ENCODE results near the gene SPEG.
"Not testable (repeated sequence)": the region's sequence is repeated elsewhere in the genome, so short reads cannot be mapped to it uniquely, and the experiment has no call there.

SPEG gene

DNA sequence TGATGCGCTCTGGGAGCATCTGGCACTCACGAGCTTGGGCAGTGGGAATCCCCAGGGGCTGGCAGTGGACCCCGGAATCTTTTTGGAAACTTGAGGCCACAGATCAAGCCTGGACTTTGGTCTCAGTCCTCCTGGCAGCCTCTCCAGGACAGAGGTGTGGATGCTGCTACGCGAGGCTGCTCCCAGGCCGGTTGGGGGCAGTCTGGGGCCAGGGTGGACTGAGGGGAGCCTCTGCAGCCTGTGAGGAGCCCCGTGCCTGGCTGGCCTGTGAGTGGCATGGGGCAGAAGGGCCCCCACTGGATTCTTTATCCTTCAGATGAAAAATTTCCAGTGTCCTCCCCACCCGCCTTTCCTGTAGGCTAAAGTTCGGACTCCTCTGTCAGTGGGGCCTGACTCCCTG lies 29.2 kb upstream of the SPEG start:
- DNase-seq = no peak

DNA sequence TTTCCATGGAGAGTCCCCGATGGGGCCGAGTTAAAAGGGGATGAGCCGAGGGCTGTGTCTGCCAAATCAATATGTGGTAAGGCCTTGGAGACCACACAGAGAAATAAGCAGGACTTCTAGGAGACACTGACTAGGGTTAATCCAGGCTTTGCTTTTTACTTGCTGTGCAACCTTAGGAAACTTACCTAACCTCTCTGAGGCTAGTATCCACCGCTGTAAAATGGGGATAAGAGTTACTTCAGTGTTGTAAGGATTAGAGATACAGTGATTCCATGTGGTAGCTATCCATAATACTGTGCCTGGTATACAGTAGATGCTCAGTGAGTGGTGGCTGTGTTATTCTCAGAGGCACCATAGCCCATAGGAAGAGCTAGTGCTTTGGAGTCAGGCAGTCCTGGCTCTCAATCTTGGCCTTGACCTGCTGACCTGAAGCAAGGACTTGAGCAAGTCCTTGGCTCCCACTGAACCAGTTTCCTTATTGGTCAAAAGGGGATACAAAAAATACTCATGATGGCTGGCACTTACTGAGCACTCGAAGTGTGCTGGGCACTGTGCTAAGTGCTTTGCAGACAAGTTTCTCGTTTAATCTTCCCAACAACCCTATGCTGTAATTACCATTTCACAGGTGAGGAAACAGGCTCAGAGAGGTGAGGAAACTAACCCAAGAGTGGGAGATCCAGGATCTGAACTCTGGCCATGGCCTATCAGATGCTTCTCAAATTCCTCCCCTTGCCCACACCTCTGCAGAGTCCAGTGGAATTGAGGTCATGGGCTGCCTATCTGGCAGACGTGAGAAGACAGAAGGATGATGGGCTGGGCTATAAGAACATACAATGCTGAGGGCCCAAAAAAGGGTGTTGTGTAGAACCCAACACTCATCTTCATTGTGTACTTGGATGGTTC lies 28.4 kb upstream of the SPEG start:
- no peak for DNase-seq

DNA sequence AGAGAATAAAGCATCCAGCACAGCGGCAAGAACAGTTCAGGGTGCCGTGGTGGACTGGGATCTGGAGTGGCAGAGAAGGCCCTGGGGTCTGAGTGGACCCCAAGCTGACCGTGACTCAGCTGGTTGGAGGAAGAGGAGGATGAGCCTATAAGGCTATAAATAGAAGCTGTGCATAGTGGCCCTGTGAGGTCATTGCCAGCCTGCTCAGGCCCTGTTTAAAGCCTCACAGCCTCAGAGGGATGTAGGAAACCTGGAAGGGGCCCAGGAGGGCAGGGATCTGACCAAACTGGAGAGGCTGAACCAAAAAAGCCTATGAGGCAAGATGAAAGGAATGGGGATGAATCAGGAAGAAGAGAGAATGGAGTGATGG lies 27.8 kb upstream of the SPEG start:
- no peak for DNase-seq

DNA sequence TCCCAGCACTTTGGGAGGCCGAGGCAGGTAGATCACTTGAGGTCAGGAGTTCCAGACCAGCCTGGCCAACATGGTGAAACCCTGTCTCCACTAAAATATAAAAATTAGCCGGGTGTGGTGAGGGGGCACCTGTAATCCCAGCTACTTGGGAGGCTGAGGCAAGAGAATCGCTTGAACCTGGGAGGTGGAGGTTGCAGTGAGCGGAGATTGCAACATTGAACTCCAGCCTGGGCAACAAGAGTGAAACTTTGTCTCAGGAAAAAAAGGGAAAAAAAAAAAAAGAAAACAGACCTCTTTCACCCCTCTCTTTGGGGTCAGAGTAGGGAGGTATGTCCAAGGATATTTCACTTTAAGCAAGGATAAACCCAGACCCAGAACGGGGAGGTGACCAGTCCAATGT lies 27.3 kb upstream of the SPEG start:
- not testable (repeated sequence) for DNase-seq

DNA sequence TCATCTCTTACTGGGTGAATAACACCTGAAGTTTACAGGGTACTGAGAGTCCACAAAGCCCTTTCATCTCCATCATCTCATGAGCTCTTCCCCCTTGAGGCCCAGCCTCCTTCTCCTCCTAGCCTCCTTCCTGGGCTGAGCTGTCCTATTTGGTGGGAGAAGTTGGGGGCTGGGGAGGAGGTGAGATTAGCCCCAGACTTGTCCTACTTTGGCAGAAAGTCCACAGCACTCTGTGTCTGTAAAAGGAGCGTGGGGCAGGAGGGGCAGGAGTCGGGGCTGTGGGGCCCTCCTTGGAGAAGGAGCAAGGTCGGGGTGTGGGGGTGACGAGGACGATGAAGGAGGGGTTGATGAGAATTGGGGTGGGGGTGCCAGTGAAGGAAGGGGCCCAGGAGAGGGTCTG lies 26.4 kb upstream of the SPEG start:
- no peak for DNase-seq

DNA sequence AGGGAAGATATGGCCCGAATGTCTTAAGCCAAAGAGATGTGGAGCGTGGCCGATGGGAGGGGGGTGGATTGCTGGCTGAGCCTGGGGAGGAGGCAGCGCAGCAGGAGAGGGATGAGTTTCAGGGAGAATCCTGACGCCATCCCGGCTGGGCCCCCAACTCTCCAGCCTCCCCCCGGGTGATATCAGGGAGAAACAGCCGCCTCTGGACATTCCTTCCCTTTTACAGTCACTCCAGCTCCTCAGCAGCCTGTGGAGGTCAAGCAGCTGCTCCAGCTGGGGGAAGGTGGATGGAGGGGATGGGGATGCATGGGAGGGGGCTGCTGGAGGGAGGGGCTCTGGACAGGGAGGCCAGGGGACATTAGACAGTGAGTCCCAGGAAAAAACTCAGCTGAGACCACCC lies 26.0 kb upstream of the SPEG start:
- DNase-seq = no peak

DNA sequence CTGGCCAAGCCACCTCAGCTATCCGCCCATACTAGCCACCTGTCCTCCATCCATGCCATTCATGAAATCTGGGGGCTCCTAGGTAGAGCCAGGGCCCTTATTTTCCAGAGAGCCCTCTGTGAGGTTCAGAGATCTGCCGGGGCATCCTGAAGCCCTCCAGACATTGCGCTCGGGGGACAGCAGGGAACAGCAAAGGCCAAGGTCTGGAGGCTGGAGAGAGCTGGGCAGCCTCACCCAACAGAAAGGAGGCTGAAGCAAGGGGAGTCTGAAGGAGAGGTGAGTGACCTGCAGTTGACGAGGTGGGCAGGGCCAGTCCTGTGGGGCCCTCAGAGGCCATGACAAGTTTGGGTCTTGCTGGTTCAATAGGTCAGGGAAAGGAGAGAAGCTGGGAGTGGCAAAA lies 25.0 kb upstream of the SPEG start:
- no peak for DNase-seq

DNA sequence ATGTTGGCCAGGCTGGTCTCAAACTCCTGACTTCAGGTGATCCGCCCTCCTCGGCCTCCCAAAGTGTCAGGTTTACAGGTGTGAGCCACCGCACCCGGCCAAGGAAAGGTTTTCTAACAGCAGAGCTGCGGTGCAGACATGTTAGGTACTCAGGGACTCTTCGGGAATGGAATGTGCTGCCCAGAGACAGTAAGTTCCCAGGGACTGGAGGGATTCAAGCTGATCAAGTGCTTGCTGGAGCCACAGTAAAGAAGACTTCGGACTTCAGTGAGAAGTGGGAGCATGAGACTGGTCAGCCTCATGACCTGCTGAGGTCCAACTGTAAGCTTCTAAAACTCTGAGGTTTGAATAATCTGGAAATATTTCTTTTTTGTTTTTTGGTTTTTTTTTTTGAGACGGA lies 24.3 kb upstream of the SPEG start:
- no peak for DNase-seq

DNA sequence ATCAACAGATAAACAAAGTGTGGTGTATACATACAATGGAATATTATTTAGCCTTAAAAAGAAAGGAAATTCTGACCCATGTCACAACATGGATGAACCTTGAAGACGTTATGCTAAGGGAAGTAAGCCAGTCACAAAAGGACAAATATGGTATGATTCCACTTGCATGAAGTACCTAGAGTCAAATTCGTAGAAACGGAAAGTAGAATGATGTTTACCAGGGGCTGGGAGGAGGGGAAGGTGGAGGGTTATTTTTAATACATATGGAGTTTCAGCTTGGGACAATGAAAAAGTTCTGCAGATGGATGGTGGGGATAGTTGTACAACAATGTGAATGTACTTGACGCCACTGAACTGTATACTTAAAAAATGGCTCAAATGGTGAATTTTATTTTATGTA lies 19.8 kb upstream of the SPEG start:
- DNase-seq = no peak

DNA sequence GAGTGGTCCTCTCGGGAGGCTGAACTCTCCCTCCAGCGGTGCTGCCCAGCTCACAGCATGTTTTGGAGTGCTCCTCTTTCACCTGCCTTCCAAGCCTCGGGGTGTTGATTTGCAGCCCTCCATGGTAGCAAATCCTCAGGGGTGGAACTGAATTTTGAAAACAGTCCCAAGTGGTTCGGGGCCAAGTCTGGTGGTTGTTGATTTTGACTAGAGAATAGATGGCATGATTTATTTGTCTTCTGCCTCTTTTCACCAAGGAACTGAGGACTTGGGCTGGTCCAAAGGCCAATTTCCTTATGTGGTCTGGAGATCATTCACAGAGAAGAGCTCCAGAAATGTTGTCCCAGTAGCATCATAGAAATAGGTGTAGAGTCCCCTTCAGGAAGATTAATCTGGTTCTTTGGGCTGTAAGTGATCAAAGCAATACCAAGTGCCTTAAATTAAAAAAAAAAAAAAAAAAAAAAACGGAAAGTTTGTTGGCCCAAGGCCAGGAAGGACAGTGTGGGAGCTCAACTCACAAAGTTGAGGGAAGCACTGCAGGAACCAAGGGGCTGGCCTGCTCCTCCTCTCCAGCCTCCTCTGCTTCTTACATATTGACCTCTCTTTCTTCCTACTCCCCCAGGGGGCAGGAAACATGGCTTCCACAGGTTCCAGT lies 18.9 kb upstream of the SPEG start:
- no peak for DNase-seq

DNA sequence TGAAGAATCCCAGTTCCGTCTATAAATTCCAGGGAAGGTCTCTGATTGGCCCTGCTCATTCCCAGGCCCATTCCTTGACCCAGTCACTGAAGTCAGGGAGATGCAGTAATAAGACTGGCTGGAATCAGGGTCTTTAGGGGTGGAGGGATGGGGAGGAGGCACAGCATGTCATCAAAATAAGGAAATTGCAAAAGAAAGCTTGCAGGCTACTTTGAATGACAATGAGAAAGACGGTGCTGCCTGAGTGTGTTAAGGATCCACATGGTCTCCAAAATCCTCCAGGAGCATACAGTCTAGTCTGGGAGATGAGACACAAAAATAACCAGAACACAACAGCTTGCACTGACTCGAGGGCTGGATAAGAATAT lies 18.4 kb upstream of the SPEG start:
- DNase-seq = no peak

DNA sequence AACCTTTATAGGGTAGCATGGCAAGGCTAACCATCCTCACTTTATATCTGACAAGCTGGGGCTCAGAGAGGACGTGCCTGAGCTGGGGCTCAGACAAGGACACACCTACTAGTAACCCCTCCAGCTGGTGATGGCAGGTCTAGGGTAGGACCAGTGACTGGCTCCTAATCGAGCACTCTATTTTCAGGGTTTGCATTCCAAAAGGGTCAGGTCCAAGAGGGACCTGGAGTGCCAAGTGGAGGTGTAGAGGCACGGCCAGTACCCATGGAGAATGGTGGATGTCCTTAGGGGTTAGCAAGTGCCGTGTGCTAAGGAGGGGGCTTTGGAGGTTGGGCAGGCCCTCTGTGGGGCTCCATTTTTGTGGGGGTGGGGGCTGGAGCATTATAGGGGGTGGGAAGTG lies 17.7 kb upstream of the SPEG start:
- no peak for DNase-seq

DNA sequence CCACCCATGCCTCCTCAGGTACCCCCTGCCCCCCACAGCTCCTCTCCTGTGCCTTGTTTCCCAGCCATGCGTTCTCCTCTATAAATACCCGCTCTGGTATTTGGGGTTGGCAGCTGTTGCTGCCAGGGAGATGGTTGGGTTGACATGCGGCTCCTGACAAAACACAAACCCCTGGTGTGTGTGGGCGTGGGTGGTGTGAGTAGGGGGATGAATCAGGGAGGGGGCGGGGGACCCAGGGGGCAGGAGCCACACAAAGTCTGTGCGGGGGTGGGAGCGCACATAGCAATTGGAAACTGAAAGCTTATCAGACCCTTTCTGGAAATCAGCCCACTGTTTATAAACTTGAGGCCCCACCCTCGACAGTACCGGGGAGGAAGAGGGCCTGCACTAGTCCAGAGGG lies 17.3 kb upstream of the SPEG start:
- DNase-seq = no peak

DNA sequence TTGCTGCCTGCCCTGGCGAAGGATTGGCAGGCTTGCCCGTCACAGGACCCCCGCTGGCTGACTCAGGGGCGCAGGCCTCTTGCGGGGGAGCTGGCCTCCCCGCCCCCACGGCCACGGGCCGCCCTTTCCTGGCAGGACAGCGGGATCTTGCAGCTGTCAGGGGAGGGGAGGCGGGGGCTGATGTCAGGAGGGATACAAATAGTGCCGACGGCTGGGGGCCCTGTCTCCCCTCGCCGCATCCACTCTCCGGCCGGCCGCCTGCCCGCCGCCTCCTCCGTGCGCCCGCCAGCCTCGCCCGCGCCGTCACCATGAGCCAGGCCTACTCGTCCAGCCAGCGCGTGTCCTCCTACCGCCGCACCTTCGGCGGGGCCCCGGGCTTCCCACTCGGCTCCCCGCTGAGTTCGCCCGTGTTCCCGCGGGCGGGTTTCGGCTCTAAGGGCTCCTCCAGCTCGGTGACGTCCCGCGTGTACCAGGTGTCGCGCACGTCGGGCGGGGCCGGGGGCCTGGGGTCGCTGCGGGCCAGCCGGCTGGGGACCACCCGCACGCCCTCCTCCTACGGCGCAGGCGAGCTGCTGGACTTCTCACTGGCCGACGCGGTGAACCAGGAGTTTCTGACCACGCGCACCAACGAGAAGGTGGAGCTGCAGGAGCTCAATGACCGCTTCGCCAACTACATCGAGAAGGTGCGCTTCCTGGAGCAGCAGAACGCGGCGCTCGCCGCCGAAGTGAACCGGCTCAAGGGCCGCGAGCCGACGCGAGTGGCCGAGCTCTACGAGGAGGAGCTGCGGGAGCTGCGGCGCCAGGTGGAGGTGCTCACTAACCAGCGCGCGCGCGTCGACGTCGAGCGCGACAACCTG lies 16.3 kb upstream of the SPEG start, which contains the start of gene DES:
DES (plus strand) TSS at position 223 of the 857 bp plus-strand sequence; CDS start at position 309, 86 bp downstream.
- DNase-seq = peak in 2 of 3 experiments; percentile 63 to 71

DNA sequence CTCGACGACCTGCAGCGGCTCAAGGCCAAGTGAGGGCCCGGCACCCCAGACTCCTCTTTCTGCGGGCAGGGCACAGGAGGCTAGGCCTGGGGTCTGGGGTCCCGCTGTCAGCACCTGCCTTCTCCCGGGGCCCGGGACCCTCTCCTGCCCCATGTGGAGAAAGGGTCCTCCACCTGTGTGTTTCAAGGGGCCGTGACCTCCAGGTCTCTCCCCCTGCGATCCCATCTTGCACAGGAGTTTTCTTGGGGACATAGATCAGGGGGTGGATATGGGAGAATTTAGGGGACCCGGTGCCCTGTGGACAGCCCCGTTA lies 15.7 kb upstream of the SPEG start:
- DNase-seq = no peak

DNA sequence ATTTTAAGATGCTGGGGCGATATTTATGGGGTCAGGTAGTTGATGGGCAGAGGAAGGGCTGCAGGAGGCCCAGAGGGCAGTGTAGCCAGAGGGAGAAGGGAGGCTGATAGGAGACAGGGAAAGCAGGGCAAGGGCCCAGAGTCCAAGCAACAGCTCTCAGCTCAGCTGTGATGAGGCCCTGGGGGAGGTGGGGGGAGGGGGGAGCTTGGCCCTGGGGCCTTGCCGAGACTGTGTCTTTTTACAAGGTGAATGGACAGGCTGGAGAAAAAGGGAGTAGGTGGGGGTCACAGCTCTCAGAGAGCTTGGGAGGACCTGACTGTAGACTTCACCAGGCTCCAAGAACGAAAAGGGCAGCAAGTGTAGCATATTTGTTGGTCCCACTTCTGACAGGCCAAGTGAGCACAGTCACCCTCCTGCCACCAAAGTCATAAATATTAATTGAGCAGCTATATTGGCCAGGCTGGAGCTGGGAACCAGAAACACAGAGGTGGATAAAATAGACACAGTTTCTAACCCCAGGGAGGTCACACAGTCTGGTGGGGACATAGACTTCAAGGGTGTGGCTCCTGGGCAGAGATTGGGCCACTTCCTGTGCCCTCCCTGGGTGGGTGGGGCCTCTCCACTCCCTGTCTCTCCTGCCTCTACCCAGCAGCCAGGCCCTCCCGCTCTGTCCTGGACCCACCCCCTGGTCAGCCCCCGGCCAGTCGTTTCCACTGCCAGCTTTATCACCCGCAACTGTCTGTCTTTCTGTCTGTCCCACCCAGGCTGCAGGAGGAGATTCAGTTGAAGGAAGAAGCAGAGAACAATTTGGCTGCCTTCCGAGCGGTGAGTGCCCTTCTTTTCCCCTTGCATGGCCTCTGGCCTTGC lies 15.1 kb upstream of the SPEG start:
- DNase-seq = no peak

DNA sequence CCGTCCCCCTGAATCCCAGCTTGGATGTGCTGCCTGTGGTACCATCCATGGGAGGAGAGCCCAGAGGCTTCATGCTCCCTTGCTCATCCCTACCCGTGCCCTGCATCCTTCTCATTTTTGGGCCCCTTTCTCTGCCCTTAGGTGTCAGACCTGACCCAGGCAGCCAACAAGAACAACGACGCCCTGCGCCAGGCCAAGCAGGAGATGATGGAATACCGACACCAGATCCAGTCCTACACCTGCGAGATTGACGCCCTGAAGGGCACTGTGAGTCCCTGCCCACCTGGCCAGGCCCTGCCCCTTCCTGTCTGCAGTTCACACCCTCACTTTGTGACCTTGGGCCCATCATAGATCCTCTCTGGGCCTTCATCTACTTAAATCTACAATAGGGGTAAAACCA lies 14.0 kb upstream of the SPEG start:
- DNase-seq = no peak

DNA sequence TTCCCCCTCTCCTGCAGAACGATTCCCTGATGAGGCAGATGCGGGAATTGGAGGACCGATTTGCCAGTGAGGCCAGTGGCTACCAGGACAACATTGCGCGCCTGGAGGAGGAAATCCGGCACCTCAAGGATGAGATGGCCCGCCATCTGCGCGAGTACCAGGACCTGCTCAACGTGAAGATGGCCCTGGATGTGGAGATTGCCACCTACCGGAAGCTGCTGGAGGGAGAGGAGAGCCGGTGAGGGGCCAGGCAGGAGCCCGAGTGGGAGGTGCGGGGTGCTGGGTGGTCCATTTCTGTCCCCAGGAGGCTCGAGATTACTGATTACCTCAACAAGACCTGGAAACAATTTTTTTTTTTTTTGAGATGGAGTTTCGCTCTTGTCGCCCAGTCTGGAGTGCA lies 13.3 kb upstream of the SPEG start:
- no peak for DNase-seq

DNA sequence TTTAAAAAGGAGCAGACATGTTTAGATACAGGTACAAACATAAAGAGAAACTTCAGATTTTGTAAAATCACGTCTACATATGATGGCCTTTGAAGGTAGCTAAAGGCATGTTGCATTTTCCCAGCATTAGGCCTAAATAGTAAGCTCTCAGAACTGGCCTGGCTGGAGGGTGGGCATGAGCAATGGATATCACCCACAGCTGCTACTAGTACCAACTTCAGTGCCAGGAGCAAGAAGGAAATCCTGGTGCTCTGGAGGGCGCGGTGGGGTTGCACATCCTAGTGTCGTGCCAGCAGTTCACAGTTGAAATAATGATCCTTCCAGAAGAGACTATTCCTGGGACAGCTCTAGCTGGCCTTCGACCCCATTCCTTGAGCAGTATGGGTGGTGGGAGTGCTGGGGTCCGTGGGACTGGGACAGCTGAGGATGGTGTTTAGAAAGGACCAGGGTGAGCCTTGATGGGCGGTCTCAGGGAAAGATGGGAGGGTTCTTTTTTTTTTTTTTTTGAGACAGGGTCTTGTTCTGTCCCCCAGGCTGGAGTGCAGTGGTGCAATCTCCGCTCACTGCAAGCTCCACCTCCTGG lies 11.6 kb upstream of the SPEG start:
- no peak for DNase-seq

DNA sequence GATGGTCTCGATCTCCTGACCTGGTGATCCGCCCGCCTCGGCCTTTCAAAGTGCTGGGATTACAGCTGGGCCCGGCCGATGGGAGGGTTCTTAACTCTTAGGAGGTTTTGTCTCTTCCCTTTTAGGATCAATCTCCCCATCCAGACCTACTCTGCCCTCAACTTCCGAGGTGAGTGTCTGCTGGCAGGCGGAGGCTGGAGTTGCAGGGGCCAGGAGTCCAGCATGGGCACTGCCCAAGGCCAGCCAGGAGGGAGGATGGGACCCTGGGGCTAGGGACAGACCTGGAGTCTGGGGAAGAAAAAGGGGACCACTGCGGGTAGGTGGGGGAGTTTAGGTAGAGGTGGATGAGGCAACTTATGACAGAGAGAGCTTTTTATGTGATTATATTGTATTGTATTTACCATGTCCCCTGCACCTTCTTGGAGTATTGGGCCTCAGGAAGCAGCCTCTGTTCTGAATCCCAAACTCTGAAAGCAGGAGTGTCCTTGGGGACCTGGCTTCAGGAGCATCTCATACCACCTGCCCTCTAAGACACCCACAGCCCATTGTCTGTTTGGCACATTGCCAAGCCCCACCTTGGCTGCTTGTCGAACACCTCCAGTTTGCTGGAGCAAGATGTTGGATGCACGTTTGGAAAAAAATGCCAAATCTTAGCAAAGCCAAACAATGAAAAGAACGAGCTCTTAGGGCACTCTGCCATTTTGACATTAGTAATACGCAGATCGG lies 10.8 kb upstream of the SPEG start:
- peak in 2 of 3 experiments; percentile 14 to 16 for DNase-seq

DNA sequence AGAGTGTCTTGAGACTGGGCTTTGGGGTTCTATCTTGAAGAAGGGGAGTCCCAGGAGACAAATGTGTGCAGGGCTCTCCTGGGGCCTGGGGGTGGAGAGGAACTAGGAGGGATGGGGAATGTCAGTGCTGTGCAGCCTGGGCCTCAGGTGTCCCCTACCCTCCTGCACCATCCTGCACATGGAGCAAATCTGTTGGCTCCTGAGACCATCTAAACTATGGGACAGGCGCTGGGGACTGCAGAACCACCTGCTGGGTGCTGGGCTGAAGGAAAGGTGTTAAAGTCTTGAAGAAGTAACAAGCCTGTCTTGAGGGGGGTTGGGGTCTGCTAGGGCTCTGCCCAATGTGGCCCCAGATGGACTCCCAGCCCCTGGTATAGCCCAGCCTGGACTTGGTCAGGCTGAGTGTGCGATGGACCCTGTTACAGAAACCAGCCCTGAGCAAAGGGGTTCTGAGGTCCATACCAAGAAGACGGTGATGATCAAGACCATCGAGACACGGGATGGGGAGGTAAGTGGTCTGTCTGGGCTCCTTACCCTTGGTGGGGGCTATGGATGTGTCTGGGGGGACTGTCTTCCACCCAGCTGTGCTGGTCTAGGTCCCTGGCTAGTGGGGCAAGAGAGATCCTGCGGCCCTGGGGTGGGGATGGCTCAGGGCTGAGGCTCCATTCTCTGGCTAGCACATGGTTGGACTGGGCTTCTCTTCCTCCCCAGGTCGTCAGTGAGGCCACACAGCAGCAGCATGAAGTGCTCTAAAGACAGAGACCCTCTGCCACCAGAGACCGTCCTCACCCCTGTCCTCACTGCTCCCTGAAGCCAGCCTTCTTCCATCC lies 9.2 kb upstream of the SPEG start:
- DNase-seq = no peak
